RWPE2 (cell line): Measurements from ENCODE around the gene DUS2.

Source experiments
- ATAC-seq: fragments of 200-7000 bp; cut with Tn5 transposase; 3 replicates; pipeline ENCODE4 v1.9.1; 2021; ENCODE audit warnings: low read depth
- DNase-seq: peaks from one replicate; pipeline ENCODE4 v3.0.0-alpha.2; 2020; ENCODE audit warnings: low spot score
- H3K27ac ChIP-seq: fragments of 450-650 bp; 2 replicates; pipeline ENCODE4 v1.5.1; 2017; ENCODE audit warnings: mild to moderate bottlenecking; ENCODE audit not compliant: poor library complexity, severe bottlenecking
- H3K27me3 ChIP-seq: fragments of 250-450 bp; sonication (Bioruptor Pico); 2 replicates; pipeline ENCODE4 v1.5.1; 2021; ENCODE audit warnings: mild to moderate bottlenecking, moderate library complexity; ENCODE audit not compliant: insufficient read depth, poor library complexity, severe bottlenecking
- H3K36me3 ChIP-seq: fragments of 250-450 bp; sonication (Bioruptor Pico); 2 replicates; pipeline ENCODE4 v1.5.1; 2020; ENCODE audit warnings: low read depth, mild to moderate bottlenecking, moderate library complexity
- H3K4me1 ChIP-seq: fragments of 250-450 bp; sonication (Bioruptor Pico); 2 replicates; pipeline ENCODE4 v1.5.1; 2021; ENCODE audit warnings: mild to moderate bottlenecking, moderate library complexity; ENCODE audit not compliant: insufficient read depth, poor library complexity, severe bottlenecking
- H3K4me3 ChIP-seq: fragments of 250-450 bp; sonication (Bioruptor Pico); 2 replicates; pipeline ENCODE4 v1.5.1; 2021; ENCODE audit warnings: mild to moderate bottlenecking, moderate library complexity; ENCODE audit not compliant: severe bottlenecking
- H3K9me3 ChIP-seq: fragments of 250-450 bp; sonication (Bioruptor Pico); 2 replicates; pipeline ENCODE4 v1.5.1; 2021; ENCODE audit warnings: mild to moderate bottlenecking, moderate library complexity; ENCODE audit not compliant: severe bottlenecking
- TF ChIP-seq, protein P1 (sequence below): fragments of 450-650 bp; IDR thresholded peaks from one replicate; pipeline ENCODE4 v1.5.1; 2017; ENCODE audit warnings: mild to moderate bottlenecking, moderate library complexity; ENCODE audit not compliant: poor library complexity, severe bottlenecking

The DUS2 gene

DNA sequence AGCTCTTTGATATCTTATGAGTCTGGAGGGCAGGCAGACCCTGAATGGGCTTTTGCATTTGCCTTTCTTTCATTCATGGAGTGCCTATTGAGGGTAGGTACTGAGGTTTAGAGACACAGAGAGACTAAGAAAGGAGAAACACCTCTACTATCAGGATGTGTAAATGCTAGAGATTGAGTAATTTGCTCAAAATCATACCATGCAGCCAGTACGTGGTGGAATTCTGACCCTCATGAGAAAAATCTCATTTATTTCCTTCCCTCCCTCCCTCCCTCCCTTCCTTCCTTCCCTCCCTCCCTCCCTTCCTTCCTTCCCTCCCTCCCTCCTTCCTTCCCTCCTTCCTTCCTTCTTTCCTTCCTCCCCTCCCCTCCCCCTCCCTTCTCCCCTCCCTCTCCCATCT, 43.7 kb downstream of the DUS2 start:
- Histone ChIP-seq H3K36me3 (peaks cover 39% of the 10 kb centered on the region), H3K9me3 (no peaks in the 10 kb centered on the region), H3K27ac (no peak overlapping the region)

DNA sequence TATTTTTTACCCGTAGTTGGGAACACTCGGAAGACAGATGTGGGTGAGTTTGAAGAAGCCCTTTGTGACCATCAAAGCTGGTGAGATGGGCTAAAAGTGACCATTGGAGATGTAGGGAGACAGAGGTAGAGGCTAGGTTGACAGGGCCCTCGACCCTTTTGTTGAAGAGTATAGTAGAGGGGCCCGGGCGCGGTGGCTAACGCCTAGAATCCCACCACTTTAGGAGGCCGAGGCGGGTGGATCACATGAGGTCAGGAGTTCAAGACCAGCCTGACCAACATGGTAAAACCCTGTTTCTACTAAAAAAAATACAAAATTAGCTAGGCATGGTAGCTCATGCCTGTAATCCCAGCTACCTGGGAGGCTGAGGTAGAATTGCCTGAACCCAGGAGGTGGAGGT, 45.8 kb downstream of the DUS2 start:
- H3K27me3 ChIP-seq, result no peaks in the 10 kb centered on the region

More for the DNA sequence above, 43.7 kb downstream of the DUS2 start:
- ATAC-seq, result no peak
- TF ChIP-seq, protein P1, sequence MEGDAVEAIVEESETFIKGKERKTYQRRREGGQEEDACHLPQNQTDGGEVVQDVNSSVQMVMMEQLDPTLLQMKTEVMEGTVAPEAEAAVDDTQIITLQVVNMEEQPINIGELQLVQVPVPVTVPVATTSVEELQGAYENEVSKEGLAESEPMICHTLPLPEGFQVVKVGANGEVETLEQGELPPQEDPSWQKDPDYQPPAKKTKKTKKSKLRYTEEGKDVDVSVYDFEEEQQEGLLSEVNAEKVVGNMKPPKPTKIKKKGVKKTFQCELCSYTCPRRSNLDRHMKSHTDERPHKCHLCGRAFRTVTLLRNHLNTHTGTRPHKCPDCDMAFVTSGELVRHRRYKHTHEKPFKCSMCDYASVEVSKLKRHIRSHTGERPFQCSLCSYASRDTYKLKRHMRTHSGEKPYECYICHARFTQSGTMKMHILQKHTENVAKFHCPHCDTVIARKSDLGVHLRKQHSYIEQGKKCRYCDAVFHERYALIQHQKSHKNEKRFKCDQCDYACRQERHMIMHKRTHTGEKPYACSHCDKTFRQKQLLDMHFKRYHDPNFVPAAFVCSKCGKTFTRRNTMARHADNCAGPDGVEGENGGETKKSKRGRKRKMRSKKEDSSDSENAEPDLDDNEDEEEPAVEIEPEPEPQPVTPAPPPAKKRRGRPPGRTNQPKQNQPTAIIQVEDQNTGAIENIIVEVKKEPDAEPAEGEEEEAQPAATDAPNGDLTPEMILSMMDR, result no peak
- no peak for DNase-seq
- H3K27me3 ChIP-seq, result no peaks in the 10 kb centered on the region
- no peak overlapping the region for H3K4me3 ChIP-seq
- H3K4me1 ChIP-seq, result no peaks in the 10 kb centered on the region

DNA sequence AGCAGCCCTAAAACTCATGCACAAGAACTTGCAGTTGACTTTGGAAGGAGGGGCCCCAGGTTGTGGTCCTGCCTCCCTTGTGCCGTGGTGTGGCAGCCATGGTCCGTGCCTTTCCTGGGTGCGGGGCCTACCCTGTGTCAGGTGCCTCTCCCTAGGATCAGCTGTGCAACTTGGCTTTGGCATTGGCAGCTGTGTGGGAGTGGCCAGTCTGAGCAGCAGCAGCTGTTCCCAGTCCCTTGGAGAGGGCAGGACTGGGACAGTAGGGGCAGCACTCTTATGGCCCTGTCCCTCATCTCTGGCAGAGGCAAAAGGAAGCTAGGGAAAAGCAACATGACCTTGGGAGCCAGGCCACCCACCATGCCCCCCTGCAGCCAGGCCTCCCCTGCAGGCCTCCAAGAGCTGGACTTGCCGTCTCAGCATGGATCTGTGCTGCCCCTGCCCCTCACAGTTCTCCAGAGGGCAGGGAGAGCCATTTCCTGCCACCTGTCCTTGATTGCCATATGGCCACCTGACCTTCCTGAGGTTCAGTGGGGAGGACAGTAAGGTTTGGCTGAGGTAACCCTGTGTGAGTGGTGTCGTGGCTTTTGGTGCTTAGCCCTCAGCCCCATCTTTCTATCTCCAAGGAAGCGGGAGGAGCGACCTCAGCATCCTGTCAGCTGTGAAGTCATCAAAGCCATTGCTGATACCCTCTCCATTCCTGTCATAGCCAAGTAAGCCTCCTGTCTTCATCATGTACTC, 46.6 kb downstream of the DUS2 start:
- Histone ChIP-seq H3K27me3 (no peaks in the 10 kb centered on the region), H3K36me3 (peaks cover 55% of the 10 kb centered on the region), H3K9me3 (no peaks in the 10 kb centered on the region), H3K4me3 (no peak overlapping the region), H3K27ac (no peak overlapping the region), H3K4me1 (peaks cover 8% of the 10 kb centered on the region)
- TF ChIP-seq, protein P1, result no peak
- ATAC-seq (no peak), DNase-seq (no peak)

More for the DNA sequence above, 45.8 kb downstream of the DUS2 start:
- no peak for DNase-seq
- Histone ChIP-seq H3K9me3 (no peaks in the 10 kb centered on the region), H3K4me3 (no peak overlapping the region), H3K27ac (no peak overlapping the region), H3K36me3 (peaks cover 49% of the 10 kb centered on the region), H3K4me1 (peaks cover 8% of the 10 kb centered on the region)
- no peak for ATAC-seq
- TF ChIP-seq, protein P1, result no peak

DNA sequence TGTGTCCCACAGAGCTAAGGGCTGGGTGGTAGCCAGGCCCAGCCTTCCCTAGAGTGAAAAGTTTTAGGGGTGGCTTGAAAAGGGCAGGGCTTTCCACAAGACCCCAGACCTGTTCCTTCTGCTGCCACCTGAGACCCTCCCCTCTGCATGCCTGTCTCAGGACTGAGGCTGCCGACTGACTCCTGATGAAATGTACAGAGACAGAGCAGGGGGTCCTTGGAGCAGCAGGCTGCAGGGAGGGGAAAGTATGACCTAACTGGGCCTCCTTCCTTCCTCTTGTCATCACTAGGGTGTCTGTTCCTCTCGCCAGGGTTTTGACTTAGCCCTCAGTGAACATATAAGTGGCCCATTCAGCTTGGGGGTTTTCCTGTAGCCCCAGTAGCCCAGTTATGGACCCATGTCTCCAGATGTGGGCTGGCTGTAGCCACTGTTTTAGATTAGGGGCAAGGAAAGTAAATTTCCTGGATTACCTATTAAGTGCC, 47.2 kb downstream of the DUS2 start:
- Histone ChIP-seq H3K27ac (no peak overlapping the region), H3K36me3 (peaks cover 56% of the 10 kb centered on the region), H3K27me3 (no peaks in the 10 kb centered on the region), H3K4me1 (peaks cover 8% of the 10 kb centered on the region), H3K4me3 (no peak overlapping the region), H3K9me3 (no peaks in the 10 kb centered on the region)
- ATAC-seq, result no peak
- TF ChIP-seq, protein P1, result no peak
- no peak for DNase-seq

DNA sequence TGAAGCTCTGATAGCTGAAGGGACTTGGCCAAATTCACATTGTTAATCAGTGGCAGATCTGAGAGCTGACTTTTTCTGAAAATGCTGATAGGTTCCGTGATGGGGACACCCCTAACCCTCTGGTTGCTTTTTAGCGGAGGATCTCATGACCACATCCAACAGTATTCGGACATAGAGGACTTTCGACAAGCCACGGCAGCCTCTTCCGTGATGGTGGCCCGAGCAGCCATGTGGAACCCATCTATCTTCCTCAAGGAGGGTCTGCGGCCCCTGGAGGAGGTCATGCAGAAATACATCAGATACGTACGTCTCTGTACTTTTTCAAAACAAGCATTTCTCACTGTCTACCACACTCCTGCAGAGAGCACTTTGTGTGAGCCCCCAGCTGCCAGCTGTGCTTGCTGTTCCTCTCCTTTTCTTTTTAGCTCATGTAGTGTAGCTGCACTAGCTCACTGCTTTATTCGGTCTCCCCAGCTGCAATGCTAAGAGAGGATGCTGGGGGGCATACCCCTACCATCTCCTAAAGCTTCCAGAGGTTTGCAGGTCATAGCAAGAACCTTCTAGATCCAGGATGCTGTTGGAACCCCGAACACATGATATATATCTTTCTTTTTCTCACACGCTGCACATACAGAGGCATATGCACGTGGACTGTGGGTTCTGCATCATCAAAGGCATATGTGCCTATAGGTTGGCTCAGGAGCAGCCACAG, 47.9 kb downstream of the DUS2 start:
- ATAC-seq (no peak), DNase-seq (no peak)
- Histone ChIP-seq H3K36me3 (peaks cover 56% of the 10 kb centered on the region), H3K27ac (no peak overlapping the region), H3K4me3 (no peak overlapping the region), H3K27me3 (no peaks in the 10 kb centered on the region), H3K9me3 (no peaks in the 10 kb centered on the region), H3K4me1 (peaks cover 8% of the 10 kb centered on the region)
- TF ChIP-seq, protein P1, result no peak
